GM10266 (cell line): ENCODE measurements around the gene BTRC.

Experiments used
- DNase-seq: peaks from one replicate; pipeline ENCODE4 v3.0.0; 2012; ENCODE audit errors: extremely low spot score
- TF ChIP-seq, protein P1 (sequence below): IDR thresholded peaks from 2 replicates; pipeline ENCODE4 v1.5.1; 2012; ENCODE audit warnings: mild to moderate bottlenecking, low read depth; ENCODE audit not compliant: control insufficient read depth, insufficient read depth; ENCODE audit errors: missing control alignments

Gene BTRC

DNA sequence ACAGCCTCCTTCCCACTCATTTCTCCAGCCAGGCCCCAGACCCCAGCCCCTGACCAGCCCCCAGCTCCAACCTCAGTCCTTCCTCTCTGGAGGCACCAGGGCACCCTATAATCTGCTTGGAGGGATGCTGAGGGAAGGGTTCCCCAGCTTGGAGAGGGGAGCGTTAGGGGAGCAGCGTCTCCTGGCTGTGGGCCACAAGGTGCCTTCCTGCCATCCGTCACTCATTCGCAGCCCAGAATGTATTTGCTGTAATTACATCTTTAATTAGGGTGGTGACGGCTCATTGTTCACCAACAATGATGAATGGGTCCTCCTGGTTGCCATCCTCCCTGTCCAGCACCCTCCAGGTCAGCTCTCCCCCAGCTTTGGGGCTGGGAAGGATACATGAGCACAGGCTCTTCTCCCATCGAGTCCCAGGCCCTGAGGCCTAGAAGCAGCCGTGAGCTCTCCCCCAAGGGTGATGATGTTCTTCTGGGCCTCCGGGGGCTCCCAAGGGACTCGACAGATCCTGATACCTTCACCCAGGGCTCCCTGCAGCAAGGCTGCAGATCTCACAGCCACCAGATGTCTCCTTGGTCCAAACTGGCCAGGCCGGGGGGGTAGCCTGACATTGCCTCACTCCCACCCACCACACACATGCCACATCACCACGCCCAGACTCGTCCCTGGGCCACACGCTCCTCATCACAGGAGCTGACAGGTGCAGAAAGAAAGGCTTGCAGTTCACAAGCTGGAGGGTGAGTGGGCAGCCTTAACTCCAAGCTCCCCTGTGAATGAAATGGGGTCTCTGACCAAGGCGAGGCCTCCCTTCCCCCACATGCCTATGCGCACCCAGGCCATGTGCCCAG, 207.3 kb downstream of the BTRC start:
- no peak for DNase-seq

DNA sequence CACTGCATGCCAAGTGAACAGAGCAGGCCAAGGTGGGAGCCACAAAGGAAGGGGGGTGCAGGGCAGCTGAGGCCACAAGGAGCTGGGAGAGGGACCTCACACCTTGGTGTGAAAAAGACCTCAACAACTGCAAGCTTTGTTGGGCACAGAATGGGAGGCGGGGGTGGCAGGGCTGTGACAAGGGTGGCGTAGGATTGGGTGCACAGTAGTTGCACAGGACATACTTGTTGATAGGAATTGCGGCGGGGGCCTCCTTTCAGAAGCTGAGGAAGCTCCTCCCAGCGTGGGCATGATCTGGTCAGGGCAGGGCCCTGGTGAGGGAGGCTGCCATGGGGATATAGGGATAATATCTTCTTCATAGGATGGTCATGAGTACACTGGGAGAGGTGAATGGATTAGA, 208.3 kb downstream of the BTRC start:
- DNase-seq, result no peak
- TF ChIP-seq, protein P1, sequence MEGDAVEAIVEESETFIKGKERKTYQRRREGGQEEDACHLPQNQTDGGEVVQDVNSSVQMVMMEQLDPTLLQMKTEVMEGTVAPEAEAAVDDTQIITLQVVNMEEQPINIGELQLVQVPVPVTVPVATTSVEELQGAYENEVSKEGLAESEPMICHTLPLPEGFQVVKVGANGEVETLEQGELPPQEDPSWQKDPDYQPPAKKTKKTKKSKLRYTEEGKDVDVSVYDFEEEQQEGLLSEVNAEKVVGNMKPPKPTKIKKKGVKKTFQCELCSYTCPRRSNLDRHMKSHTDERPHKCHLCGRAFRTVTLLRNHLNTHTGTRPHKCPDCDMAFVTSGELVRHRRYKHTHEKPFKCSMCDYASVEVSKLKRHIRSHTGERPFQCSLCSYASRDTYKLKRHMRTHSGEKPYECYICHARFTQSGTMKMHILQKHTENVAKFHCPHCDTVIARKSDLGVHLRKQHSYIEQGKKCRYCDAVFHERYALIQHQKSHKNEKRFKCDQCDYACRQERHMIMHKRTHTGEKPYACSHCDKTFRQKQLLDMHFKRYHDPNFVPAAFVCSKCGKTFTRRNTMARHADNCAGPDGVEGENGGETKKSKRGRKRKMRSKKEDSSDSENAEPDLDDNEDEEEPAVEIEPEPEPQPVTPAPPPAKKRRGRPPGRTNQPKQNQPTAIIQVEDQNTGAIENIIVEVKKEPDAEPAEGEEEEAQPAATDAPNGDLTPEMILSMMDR, result no peak

More for the DNA sequence above, 207.3 kb downstream of the BTRC start:
- TF ChIP-seq, protein P1, result no peak

DNA sequence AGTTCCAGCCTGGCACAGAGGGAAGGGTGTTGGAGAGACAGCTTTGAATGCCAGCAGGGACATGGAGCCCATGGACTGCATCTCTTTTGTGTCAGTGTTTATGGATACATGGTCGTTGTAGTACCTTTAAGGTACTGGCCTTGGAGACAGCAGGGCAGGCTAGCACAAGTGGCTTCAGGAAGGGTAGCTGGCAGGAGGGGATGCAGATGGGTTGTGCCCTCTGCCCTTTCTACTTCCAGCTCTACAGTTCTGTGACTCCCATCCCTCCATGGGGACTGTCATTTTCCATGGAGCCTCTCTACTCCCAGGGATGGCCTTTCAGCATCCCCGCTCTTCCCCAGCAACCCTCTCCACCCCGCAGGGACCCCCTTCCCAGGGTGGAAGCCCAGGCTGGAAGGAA, 209.0 kb downstream of the BTRC start:
- DNase-seq, result no peak
- TF ChIP-seq, protein P1, result no peak

DNA sequence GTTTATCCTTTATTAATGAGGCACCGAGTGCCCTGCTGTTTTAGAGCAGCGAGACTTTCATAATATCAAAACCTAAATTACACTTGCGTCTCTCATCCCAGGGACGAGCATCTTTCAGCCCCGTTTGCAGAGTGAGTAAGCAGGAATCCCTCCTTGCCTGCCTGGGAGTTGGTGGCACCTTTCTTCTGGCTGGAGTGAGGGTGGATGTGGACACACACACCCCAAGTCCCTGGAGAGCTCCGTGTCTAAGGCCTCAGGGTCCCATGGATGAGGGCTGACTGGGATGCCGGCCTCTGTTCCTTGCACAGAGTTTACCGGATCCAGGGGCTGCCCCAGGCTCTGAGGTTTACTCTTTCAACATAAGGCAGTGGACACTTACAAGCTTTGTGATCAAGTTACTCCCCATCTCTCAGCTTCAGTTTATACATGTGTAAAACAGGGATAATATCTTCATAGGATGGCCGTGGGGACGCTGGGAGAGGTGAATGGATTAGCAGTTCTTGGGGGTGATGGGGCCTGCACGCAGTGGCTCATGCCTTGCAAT, 209.6 kb downstream of the BTRC start:
- DNase-seq, result no peak
- TF ChIP-seq, protein P1, result no peak

DNA sequence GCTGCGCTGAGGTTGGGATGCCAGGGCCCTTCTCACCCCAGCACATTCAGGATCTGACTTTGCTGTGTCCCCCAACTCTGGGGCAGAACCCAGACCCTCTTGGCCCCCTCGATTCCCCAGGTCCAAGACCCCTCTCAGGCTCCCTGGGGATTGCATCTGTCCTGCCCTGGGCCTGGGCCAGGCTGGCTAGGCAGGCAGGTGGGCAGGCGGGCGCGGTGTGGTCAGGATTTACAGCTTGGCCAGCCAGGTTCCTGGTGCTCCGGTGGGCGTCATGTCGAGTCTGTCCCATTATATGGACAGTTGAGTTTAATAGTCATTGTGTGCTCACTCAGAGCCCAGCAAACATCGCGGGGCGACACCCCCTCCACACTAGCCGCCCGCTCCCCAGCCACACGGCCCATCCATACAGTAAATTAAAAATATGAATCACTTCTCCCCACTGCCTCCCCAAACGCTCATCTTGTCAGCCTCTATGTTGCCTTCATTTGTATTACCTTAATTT, 210.6 kb downstream of the BTRC start:
- TF ChIP-seq, protein P1, result no peak
- no peak for DNase-seq

DNA sequence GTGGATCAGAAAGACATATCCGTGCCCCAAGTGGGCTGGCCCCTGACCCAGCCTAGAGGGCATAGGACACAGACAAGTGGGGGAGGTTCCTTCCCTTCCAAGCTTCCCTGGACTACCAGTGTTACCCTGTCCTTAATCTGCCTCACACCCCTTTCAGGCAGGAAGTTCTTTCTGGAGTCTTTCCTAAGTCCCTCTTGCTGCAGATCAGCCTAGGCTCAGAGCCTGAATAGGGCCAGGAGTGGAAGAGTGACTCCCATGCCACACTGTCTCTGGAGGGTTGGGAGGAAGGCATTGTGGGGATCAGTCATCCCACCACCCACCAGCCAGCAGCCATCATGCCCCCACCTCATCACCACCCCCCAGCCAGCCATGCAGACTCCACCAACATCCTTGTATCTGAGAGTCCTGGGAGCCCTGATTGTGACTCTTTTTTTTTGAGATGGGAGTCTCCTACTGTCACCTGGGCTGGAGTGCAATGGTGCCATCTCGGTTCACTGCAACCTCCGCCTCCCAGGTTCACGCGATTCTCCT, 211.5 kb downstream of the BTRC start:
- TF ChIP-seq, protein P1, result no peak
- no peak for DNase-seq

DNA sequence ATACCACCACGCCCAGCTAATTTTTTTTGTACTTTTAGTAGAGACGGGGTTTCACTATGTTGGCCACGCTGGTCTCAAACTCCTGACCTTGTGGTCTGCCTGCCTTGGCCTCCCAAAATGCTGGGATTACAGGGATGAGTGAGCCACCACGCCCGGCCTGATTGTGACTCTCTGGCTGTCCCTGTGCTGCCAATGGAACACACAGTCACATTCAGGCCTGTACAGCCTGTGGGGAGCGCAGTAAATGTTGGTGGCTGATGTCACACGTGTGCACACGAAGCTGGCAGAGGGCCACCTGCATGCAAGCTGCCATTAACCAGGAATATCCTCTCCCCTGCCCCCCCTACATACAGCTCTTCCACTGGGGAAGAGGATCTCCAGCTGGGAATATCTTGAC, 212.0 kb downstream of the BTRC start:
- DNase-seq, result no peak
- TF ChIP-seq, protein P1, result no peak
